NOMO-1 (cell line): ENCODE results near the gene MGST2.
"Not testable (repeated sequence)": the region's sequence is repeated elsewhere in the genome, so short reads cannot be mapped to it uniquely, and the experiment has no call there.

Source experiments
- DNase-seq, 2 experiments: peaks; one replicate each; lab custom pipeline; 2025; ENCODE audit not compliant: unreplicated experiment in 2 of 2; lab: John Stamatoyannopoulos, UW

Gene MGST2

GRCh38 chr4:139698167-139698925, 32.7 kb downstream of the MGST2 start:
- not testable (repeated sequence) for DNase-seq

DNA sequence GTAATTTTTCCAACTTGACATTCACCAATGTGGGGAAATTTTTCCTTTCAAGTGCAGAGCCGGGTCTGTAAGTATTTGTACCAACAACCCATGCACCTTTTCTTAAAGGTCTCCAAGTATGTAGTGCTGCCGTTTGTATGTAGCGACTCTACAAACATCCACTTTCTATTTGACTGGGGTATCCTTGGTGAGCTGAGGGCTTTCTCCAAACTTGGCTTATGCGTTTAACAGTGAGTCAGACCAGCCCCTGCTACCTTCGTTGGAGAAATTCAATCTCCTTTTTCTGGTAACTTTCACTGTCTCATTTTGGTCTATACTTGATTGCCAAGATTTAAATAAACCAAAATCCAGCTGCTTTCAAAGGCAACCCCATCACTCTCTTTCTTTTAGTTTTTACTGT, 34.9 kb downstream of the MGST2 start:
- DNase-seq = no peak

- no peak for DNase-seq
These were observed 39.4 kb downstream of the MGST2 start for GRCh38 chr4:139704915-139705485.

- DNase-seq = no peak
These were observed 44.0 kb downstream of the MGST2 start for GRCh38 chr4:139709660-139710059.

GRCh38 chr4:139710073-139710472, 44.5 kb downstream of the MGST2 start:
- DNase-seq = no peak

DNA sequence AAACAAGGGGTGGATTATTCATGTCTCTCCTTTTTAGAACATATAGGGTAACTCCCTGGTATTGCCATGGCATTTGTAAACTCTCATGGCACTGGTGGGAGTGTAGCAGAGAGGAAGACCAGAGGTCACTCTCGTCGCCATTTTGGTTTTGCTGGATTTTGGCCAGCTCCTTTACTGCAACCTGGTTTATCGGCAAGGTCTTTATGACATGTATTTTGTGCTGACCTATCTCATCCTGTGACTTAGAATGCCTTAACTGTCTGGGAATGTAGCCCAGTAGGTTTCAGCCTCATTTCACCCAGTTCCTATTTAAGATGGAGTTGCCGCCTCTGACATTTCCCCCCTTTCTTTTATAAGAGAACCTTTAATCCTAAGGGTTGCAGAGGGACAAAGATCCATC, 45.8 kb downstream of the MGST2 start:
- DNase-seq = no peak

GRCh38 chr4:139712882-139713281, 47.3 kb downstream of the MGST2 start:
- no peak for DNase-seq

GRCh38 chr4:139715746-139716391, 50.2 kb downstream of the MGST2 start:
- no peak for DNase-seq

GRCh38 chr4:139718358-139718757, 52.7 kb downstream of the MGST2 start:
- no peak for DNase-seq

- no peak for DNase-seq
These were observed 53.2 kb downstream of the MGST2 start for GRCh38 chr4:139718833-139719232.

GRCh38 chr4:139719381-139720101, 53.9 kb downstream of the MGST2 start:
- no peak for DNase-seq

GRCh38 chr4:139720806-139721205, 55.2 kb downstream of the MGST2 start:
- no peak for DNase-seq

DNA sequence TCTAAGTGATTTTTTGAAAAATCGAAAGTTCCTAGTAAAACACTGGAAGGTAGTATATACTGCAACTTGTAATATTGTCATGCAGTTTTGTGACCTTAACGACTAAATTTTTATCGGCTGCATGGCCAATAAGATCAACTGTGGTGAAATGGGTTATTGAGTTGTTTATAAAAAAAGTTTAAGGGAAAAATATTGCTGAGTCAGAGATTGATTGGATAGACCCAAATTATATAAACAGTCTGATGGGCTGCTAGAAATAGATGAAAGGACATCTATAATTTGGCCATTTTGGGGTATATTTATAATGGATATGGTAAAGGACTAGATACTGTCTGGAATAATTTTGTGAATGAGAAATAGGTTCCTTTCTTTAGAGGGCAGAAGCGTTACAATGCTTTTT, 56.2 kb downstream of the MGST2 start:
- no peak for DNase-seq

DNA sequence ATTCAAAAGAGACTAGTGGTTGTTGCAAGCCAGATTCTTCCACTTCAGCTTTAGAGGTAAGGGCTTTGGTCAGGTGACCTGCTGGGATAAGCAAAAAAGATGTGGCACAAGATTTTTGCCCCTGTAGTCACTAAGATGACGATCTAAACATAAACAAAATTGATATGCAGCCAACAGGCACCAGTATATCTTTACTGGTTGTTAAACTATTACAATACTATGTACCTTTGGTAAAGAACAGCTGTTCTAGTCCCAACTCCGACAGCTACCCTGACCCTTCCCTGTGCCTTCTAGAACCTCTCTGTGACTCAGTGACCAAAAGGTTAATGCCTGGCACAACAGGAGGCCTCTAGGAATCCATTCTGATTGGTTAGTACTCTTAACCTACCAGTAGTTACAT, 59.6 kb downstream of the MGST2 start:
- no peak for DNase-seq

DNA sequence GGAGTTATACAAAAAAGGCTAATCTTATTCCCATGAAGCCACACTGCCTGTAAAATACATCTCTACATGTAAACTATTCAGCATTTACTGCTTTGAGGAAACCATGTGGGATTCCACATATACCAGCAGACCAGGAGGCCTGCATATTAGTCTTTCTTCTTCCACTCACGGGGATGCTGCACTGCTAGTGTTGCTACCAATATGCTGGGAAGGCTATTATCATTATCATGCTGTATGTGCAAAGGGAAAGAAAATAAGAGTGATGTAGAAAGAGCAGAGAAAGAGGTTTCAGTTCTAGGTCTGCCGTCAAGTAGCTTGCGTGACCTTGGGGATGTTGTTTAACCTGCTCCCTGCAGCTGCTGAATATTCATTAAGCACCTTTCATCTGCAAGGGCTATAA, 61.0 kb downstream of the MGST2 start:
- no peak for DNase-seq

DNA sequence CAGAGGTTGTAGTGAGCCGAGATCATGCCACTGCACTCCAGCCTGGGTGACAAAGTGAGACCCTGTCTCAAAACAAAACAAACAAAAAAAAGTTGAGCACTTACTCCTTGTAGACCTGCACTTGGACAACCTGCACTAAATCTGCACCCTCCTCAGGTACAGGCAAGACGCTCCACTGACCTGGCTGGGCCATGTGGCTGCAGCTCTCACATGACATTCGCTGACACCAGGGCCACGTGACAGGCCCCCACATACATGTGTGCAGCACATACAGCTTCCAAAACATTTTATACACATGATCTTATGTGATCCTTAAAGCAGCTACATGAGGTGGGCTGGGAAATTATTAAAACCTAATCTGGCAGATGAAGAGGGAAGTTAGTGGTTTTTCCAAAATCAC, 62.5 kb downstream of the MGST2 start:
- no peak for DNase-seq

- DNase-seq = no peak
These were observed 63.2 kb downstream of the MGST2 start for GRCh38 chr4:139728840-139729239.

DNA sequence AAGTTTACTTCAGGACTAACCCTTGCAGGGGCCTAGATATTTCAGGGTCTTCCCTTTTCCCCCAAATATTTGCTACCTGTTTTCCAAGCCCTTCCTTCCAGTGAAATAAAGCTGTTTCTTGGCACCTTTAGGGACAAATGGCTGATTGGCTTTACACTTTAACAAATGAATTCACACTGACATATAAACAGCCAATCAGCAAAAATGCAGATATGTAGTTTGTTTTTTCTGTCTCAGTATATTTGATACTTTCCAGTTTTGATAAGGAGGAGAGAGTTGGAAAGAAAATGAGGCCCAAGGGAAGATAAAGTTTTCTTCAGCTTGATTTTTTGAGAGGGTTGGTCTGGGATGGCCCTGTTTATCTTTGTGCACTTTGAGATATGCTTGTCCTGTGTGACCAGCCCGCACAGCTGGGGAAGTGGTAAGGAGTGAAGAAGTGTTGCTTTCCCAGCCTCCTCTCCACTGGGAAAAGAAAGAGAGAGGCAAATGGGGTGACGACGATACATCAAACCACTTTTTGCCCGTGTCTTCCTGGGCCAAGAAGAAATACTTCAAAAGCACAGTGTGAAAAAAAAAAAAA, 67.5 kb downstream of the MGST2 start:
- no peak for DNase-seq

- DNase-seq = peak; percentile 22 to 73
These were observed 68.7 kb downstream of the MGST2 start for GRCh38 chr4:139734201-139734874.

GRCh38 chr4:139734875-139735380, 69.3 kb downstream of the MGST2 start:
- DNase-seq = peak; percentile 67 to 75
